ENCODE results near the gene CRTC1. TPM values are rescaled to one million over a fixed set of nuclear protein-coding genes. Genes with fewer than 3 reads are reported as not detected.

Gene CRTC1
- total RNA-seq, 3 donors from 2014 or later, result 11.5 to 15.1 (median 12.5) TPM

- DNase-seq (no peak), ATAC-seq (peak; percentile 75)
- no peaks in the 10 kb centered on the region for H3K9me3 ChIP-seq
- no peaks in the 10 kb centered on the region for H3K36me3 ChIP-seq (ENCODE audit: low read depth)
- intact Hi-C loops (cut with DNase I, micrococcal nuclease), result no loop called here
- TF ChIP-seq CTCF (IDR thresholded peaks at IDR 0.05), result no peak
- no peaks in the 10 kb centered on the region for H3K4me1 ChIP-seq (ENCODE audit: low read depth)
- H3K4me3 ChIP-seq, result no peak overlapping the region
These were observed 25.2 kb downstream of the CRTC1 start for GRCh38 chr19:18708452-18709231.

- DNase-seq (no peak), ATAC-seq (no peak)
- no peaks in the 10 kb centered on the region for H3K4me1 ChIP-seq (ENCODE audit: low read depth)
- H3K36me3 ChIP-seq (ENCODE audit: low read depth), result no peaks in the 10 kb centered on the region
- intact Hi-C loops (cut with DNase I, micrococcal nuclease), result no loop called here
- no peak overlapping the region for H3K4me3 ChIP-seq
- TF ChIP-seq CTCF (IDR thresholded peaks at IDR 0.05), result no peak
- H3K9me3 ChIP-seq, result no peaks in the 10 kb centered on the region
These were observed 26.1 kb downstream of the CRTC1 start for GRCh38 chr19:18709546-18709945.

- Histone ChIP-seq H3K36me3 (ENCODE audit: low read depth) (no peaks in the 10 kb centered on the region), H3K4me3 (no peak overlapping the region), H3K4me1 (ENCODE audit: low read depth) (no peaks in the 10 kb centered on the region), H3K9me3 (no peaks in the 10 kb centered on the region)
- intact Hi-C loops (cut with DNase I, micrococcal nuclease), result no loop called here
- ATAC-seq (no peak), DNase-seq (no peak)
- TF ChIP-seq CTCF (IDR thresholded peaks at IDR 0.05), result no peak
These were observed 26.7 kb downstream of the CRTC1 start for GRCh38 chr19:18710186-18710585.

- ATAC-seq (peak; percentile 21), DNase-seq (no peak)
- Histone ChIP-seq H3K4me3 (no peak overlapping the region), H3K9me3 (no peaks in the 10 kb centered on the region), H3K36me3 (ENCODE audit: low read depth) (no peaks in the 10 kb centered on the region), H3K4me1 (ENCODE audit: low read depth) (no peaks in the 10 kb centered on the region)
- intact Hi-C loops (cut with DNase I, micrococcal nuclease), result no loop called here
- TF ChIP-seq CTCF (IDR thresholded peaks at IDR 0.05), result no peak
These were observed 27.7 kb downstream of the CRTC1 start for GRCh38 chr19:18710996-18711751.

GRCh38 chr19:18711893-18712292 lies 28.4 kb downstream of the CRTC1 start:
- H3K36me3 ChIP-seq (ENCODE audit: low read depth), result no peaks in the 10 kb centered on the region
- intact Hi-C loops (cut with DNase I, micrococcal nuclease), result no loop called here
- no peaks in the 10 kb centered on the region for H3K4me1 ChIP-seq (ENCODE audit: low read depth)
- no peaks in the 10 kb centered on the region for H3K9me3 ChIP-seq
- no peak overlapping the region for H3K4me3 ChIP-seq
- DNase-seq (no peak), ATAC-seq (no peak)
- TF ChIP-seq CTCF (IDR thresholded peaks at IDR 0.05), result no peak
